GM18502 (cell line): ENCODE results near the gene IL10.
"Not testable (repeated sequence)": the region's sequence is repeated elsewhere in the genome, so short reads cannot be mapped to it uniquely, and the experiment has no call there.

Source experiments
- ATAC-seq: cut with Tn5 transposase; IDR thresholded peaks from one replicate; pipeline ENCODE4 v1.9.1; 2021; ENCODE audit warnings: mild to moderate bottlenecking; ENCODE audit not compliant: unreplicated experiment, poor library complexity

Gene IL10

GRCh38 chr1:206768472-206769303 lies 3.6 kb downstream of the IL10 start:
- peak; percentile 15 for ATAC-seq

DNA sequence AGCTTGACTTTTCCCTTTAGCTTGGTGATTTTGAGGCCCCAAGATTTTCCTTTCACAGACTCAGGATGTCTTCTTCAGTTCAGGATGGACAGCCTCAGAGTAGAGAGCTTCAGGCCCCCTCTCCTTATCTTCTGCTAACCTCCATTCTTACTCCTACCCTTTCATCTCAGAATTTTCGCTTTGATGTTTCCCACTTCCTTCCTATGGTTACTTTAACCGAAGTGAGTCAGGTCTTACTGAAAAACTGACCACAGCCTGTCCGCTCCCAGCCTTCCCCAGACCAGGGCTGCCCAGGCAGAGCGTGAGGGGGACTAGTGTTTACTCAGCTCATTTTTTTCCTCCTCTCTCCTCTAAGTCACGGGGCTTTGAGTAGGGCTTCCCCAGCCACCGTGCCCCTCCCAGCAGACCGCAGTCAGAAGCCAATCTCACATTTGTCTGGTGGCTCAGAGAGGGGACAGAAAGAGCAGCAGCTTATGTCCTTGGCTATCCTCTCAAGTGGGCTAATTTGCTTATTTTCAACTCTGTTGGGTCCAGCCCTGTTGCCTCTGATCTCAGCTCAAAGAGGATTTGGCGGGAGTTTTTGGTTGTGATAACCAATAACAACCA lies 5.9 kb downstream of the IL10 start:
- peak; percentile 43 for ATAC-seq

DNA sequence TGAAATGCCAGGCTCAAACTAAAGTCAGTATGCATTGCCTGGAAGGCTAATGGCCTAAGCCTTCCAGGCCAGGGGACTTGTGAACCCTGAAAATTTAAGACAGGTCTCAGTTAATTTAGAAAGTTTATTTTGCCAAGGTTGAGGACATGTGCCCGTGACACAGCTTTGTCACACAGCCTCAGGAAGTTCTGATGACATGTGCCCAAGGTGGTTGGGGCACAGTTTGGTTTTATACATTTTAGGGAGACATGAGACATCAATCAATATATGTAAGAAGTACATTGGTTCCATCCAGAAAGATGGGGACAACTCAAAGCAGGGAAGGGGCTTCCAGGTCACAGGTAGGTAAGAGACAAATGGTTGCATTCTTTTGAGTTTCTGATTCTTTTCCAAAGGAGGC lies 6.5 kb downstream of the IL10 start:
- ATAC-seq: not testable (repeated sequence)

- ATAC-seq: not testable (repeated sequence)
These were observed 9.4 kb downstream of the IL10 start for GRCh38 chr1:206762741-206763364.

DNA sequence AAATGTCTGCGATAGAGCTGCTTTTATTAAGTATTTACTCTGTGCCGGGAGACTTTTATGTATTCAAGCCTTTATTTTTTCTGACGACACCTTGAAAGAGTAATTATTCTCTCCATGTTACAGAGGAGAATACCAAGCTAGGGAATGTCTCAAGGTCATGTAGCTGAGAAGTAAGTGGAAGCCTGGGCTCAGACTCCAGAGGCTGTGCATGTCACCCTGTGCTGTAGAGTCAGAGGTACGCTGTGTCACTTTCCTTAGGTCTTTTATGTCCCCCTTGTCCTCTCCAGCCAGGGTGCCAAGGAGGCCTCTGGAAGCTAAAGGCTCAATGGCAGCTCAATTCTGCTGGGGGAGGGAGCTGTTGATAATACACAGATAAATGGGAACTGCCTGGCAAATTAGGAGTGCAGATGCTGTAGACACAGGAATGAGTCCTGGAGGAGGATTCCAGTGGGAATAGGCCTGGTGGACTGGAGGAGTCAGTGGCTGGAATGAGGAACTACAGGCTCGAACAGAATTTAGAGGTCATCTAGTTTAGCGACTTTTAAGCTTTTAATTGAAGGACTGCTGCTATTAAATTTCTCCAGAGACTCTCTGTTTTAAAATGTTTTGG lies 11.0 kb downstream of the IL10 start:
- ATAC-seq: no peak

DNA sequence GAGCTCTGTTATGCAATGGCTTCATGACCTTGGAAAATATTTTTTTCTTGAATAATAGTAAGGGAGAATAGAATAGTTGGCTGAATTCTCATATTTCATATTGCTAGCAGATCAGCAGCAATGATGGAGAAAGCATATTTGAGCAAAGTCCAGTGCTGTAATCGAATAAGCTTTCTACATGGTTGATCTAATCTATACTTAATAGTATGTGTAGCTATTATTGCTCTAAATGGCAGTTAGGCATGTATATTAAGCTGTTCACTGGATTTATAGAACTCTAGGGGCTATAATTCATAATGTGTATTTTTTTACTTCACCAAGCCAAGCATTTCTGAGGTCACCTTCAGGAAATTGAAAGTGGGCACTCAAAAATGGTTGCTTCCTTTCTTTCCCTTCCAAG lies 11.7 kb downstream of the IL10 start:
- ATAC-seq: no peak

DNA sequence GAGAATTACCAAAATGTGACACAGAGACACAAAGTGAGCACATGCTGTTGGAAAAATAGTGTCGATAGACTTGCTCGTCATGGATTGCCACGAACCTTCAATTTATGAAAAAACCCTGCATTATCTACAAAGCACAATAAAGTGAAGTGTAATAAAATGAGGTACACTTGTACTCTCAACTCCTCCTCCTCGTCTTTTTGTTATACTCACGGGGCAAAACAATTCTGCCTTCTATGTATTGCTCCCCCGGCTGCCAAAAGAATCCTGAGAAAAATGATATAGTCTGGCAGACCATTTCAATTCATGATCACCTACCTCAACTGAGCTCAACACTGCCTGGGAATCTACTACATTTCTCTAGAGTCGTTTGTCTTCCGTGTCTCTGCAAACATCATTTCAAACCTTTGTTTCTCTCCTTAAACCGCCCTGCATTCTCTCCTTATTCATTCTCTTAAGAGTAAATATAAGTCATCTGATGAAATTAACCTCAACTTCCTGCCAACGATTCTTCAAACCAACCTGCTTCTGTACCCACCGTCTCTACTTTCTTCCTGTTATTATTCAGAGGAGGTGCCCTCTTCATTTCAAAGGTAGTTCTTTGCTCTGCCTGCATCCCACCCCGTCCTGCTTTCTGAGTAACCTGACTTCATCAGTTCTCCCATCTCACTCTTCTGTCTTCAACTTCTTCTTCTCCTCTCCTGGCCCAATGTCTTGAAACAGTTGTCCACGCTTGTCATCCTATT lies 14.6 kb downstream of the IL10 start:
- ATAC-seq: no peak

DNA sequence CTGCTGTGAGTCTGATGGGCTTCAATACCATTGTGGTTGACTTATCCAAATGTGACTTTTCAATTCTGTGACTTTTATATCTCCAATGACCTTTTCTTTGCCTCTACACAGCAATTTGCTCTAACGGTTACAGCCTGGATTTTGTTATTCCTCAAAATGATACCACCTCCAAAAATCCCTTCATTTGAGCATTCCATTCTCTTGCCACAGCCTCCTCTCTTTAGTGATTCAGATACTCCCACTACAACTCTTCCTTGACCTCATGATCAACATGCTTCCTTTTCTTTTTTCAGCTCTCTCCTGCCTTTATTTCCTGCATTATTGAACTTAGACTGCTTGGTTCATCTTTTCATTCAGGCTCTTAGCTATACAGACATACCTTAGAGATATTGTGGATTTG lies 18.3 kb downstream of the IL10 start:
- ATAC-seq: no peak

DNA sequence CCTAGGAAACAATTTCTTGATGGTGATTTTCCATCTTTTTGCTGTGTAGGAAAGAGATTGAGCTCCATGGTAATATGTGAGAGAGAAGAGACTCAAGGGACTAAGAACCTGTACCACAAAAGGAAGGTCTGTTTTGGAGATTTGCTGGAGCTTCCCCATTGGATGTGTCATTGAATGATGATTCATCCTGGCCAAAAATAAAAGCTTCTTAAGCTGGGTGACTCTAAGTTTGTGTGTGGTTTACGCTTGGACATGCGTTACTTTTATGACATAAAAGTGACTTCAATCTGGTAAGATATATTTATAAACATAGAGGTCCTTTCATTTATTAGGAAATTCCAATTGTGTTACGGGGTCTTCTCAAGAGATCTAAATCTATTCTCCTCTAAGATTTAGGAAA lies 19.2 kb downstream of the IL10 start:
- no peak for ATAC-seq

- no peak for ATAC-seq
These were observed 19.8 kb downstream of the IL10 start for GRCh38 chr1:206752481-206752880.

DNA sequence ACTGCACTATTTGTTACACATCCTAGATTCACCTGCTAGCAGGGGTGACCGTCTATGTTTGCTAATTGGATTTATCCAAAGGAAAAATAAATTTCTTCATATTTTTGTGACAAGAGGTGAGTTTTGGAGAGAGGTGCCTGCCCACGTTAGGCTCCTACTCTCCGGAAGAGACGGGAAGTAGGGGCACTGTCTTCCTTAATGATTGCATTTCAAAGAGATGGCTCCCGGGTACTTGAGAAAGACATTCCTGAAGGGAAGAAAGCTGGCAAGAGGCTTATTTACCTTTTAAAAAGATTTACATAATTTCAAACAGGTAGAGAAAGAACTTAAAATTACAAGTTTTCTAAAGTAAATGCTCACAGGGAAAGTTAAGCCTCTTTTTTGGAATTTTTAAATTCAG lies 20.4 kb downstream of the IL10 start:
- ATAC-seq: no peak

DNA sequence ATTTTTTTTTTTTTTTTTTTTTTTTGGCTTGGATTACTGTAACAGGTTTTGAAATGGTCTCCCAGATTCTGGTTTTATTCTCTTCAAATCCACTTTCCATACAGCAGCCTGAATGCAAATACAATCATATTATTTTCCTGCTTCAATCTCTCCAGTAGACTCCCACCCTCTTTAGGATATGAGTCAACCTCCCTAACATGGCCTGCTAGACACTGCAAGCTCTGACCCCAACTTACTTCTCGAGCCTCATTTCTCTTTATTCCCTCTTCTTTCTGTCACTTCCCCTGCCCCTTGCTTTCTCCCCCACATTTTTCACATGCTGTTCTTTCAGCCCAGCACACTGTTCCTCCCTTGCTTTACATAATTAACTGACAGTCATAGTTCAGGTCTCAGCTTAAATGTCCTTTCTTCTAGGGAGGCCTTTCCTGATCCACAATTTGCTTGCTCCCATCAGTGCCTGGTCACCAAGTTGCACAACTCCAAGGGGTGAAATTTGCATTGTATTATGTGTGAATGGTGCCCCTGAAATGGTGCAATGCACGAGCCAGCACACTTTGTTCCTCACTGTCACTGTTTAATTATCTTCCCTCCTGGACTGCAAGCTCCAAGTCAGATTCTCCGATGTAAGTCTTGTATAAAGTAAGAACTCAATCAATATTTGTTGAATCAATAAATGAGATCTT lies 23.8 kb downstream of the IL10 start:
- no peak for ATAC-seq

DNA sequence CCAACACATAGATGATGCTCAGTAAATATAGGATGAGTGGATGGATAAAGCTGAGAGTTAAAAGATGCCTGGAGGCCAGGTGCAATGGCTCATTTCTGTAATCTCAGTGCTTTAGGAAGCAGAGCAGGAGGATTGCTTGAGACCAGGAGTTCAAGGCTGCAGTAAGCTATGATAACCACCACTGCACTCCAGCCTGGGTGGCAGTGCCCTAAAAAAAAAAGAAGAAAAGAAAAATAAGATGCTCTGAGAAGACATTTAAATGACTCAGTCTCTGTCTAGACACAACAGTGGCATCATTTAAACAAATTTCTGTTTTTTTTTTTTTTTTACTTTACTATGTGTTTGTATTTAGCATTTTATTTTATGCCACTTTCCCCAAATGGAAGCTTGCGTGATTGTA lies 27.0 kb downstream of the IL10 start:
- no peak for ATAC-seq

- no peak for ATAC-seq
These were observed 27.6 kb downstream of the IL10 start for GRCh38 chr1:206744683-206745082.

DNA sequence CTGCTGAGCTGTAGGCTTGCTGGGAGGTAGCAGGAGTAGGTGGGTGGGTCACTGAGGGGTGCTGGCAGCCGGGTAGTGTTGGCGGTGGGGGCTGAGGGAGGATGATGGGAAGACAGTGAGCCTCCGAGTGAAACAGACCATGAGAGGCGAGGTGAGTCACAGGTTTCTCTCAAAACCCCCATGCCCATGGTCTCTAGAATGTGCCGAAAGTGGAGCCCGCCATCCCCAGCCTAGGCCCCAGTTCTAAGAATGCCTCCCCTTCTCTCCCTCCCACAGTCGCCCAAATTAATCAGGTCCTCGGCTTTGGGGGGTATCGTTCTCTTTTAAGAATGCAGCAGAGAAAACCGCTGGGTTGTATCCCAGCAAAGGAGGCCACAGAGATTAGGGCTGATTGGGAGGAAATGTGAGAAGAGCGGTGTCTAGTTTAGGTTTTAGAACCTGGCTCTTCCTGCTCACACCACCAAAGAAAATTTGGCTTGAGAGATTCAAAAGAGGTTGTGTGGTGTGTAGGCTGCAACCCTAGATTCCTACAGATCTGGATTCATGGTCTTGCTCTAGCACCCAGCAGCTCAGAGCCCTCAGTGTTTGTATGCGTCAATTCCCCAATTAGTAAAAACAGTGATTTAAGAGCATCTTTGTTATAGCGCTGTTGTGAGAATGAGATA lies 29.4 kb downstream of the IL10 start:
- peak; percentile 28 for ATAC-seq

- ATAC-seq: no peak
These were observed 31.1 kb downstream of the IL10 start for GRCh38 chr1:206741142-206741701.

- ATAC-seq: peak; percentile 82
These were observed 32.8 kb downstream of the IL10 start for GRCh38 chr1:206739411-206740076.
